ENCODE results near the gene ADIRF.

DNA sequence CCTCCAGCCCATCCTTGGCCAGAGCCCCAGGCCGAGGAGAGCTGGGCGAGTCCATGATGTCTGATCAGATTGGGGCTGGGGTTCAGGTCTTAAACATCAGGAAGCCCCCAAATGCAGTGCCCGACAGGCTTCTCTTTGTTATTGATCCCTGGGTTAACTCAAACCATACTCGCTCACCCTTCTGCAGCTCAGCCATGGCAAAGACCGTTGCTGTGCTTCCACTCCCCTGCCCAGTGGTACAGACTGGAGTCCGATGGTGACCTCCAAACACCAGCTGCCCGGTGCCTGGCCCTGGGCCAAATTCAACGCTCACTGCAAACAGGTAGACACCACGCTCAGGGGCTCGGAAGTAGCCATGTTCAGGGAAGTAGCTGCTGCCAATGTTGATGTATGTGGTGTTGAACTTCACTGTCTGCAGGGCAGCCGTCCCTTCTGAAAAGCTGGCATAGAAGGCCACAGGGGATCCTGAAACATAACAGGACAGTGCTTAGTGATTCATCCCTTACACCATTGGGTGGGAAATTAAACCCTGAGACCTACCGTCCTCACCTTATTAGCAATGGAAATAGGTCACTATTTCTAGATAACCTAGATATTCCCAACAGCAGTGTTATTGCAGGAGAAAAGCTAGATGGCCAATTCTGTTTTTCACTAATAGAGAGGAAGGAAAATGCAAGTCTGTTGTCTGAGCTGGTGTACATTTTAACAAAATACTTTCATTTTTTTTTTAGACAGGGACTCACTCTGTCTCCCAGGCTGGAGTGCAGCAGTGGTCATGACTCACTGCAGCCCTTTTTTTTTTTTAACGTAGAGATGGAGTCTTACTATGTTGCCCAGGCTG is 31.4 kb upstream of the ADIRF start:
- TF ChIP-seq, protein P1, sequence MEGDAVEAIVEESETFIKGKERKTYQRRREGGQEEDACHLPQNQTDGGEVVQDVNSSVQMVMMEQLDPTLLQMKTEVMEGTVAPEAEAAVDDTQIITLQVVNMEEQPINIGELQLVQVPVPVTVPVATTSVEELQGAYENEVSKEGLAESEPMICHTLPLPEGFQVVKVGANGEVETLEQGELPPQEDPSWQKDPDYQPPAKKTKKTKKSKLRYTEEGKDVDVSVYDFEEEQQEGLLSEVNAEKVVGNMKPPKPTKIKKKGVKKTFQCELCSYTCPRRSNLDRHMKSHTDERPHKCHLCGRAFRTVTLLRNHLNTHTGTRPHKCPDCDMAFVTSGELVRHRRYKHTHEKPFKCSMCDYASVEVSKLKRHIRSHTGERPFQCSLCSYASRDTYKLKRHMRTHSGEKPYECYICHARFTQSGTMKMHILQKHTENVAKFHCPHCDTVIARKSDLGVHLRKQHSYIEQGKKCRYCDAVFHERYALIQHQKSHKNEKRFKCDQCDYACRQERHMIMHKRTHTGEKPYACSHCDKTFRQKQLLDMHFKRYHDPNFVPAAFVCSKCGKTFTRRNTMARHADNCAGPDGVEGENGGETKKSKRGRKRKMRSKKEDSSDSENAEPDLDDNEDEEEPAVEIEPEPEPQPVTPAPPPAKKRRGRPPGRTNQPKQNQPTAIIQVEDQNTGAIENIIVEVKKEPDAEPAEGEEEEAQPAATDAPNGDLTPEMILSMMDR (IDR thresholded peaks at IDR 0.05) = no peak
- TF ChIP-seq POLR2AphosphoS5 (IDR thresholded peaks at IDR 0.05) = peak in 1 of 4 donors; percentile 43
- no peak for TF ChIP-seq POLR2A (IDR thresholded peaks at IDR 0.05)
- no peak for TF ChIP-seq EP300 (IDR thresholded peaks at IDR 0.05)

All from sigmoid colon (tissue), 4 donors.